Kidney (tissue), 14 donors: ENCODE results near the gene CCDC24. TPM values are rescaled to one million over a fixed set of nuclear protein-coding genes. Genes with fewer than 3 reads are reported as not detected.

Source experiments
- DNase-seq, 5 donors: peaks; one replicate each; pipeline ENCODE4 v3.0.0-alpha.2; 2013 to 2020
- FAIRE-seq: peaks from 2 replicates; lab custom pipeline; 2012; peaks lifted over from hg19 to GRCh38; lab: Jason Lieb, UNC
- H3K27ac ChIP-seq, 2 donors: one replicate each; pipeline ENCODE4 v1.7.0; 2013; ENCODE audit warnings: low read depth in 2 of 2, low read length in 2 of 2, inconsistent platforms in 1 of 2
- H3K27me3 ChIP-seq: one replicate; pipeline ENCODE4 v1.7.1; 2013; ENCODE audit warnings: low read length, inconsistent platforms; ENCODE audit not compliant: control insufficient read depth, insufficient read depth
- H3K36me3 ChIP-seq, 3 donors: one replicate each; pipeline versions ENCODE4 v1.7.0 to v1.7.1; 2013; ENCODE audit warnings: low read length in 3 of 3, control low read depth in 1 of 3, inconsistent platforms in 1 of 3; ENCODE audit not compliant: insufficient read depth in 3 of 3, control insufficient read depth in 2 of 3
- H3K4me1 ChIP-seq, 3 donors: one replicate each; pipeline versions ENCODE4 v1.7.0 to v1.7.1; 2013; ENCODE audit warnings: low read length in 3 of 3, inconsistent platforms in 1 of 3, low read depth in 1 of 3; ENCODE audit not compliant: control insufficient read depth in 2 of 3, insufficient read depth in 2 of 3
- H3K4me3 ChIP-seq, 3 donors: one replicate each; pipeline versions ENCODE4 v1.7.0 to v1.8.1; 2013; ENCODE audit warnings: low read length in 3 of 3, control low read depth in 1 of 3, inconsistent platforms in 1 of 3
- H3K9ac ChIP-seq, 3 donors: one replicate each; pipeline versions ENCODE4 v1.7.0 to v1.7.1; 2013; ENCODE audit warnings: low read length in 3 of 3, control low read depth in 1 of 3, inconsistent platforms in 1 of 3
- H3K9me3 ChIP-seq, 3 donors: one replicate each; pipeline versions ENCODE4 v1.7.0 to v1.7.1; 2013; ENCODE audit warnings: low read length in 3 of 3, control low read depth in 1 of 3, inconsistent platforms in 1 of 3; ENCODE audit not compliant: control insufficient read depth in 2 of 3, insufficient read depth in 1 of 3
- CTCF ChIP-seq: IDR thresholded peaks from 3 replicates; pipeline ENCODE4 v1.5.1; 2012; ENCODE audit warnings: mild to moderate bottlenecking, moderate library complexity, borderline replicate concordance; ENCODE audit not compliant: insufficient read depth; ENCODE audit errors: extremely low read depth
- intact Hi-C: fragments of 100-400 bp; cut with DNase I; formaldehyde crosslinking; loops from one replicate; pipeline ENCODE4 v1.11.1; 2022
- polyA plus RNA-seq: library from polyadenylated mRNA; stranded (reverse); fragments of 350-450 nt; fragmentation: Illumina TruSeq; extraction: RNeasy Lipid Tissue Mini Kit (QIAGEN cat#74804); gene quantifications from one replicate; pipeline ENCODE4 v1.2.3, GENCODE V29; 2014; ENCODE audit warnings: low read depth, low replicate concordance; ENCODE audit not compliant: insufficient read depth
- total RNA-seq: library from RNA; stranded (reverse); fragmentation: NEBNext Ultra II Directional; extraction: Animal tissue kit (Norgen Biotek cat#: 25700); gene quantifications from one replicate; pipeline ENCODE4 v1.2.1, GENCODE V29; 2021
- donor health status: control.
- donor health status: control.
- donor health status: control.
- donor health status: control.
- donor health status: control.
- donor health status: DM: yes; HTN: yes; CAD: no.
- donor health status: Normal renal cell carcinoma (clear cell type).

Gene CCDC24
- total and polyA plus RNA-seq, 2 donors from 2014 or later: 24.3 to 35.6 TPM

GRCh38 chr1:44033041-44033575, 41.7 kb downstream of the CCDC24 start:
- intact Hi-C loops: no loop called here
- H3K9ac ChIP-seq: no peak overlapping the region
- no peak for TF ChIP-seq CTCF
- no peak overlapping the region for H3K27ac ChIP-seq
- DNase-seq (no peak), FAIRE-seq (no peak)
- no peak overlapping the region for H3K4me3 ChIP-seq
- H3K27me3 ChIP-seq: no peaks in the 10 kb centered on the region
- H3K4me1 ChIP-seq: peaks cover 0 to 30% (median 28%) of the 10 kb centered on the region in 3 donors
- no peaks in the 10 kb centered on the region for H3K9me3 ChIP-seq
- no peaks in the 10 kb centered on the region for H3K36me3 ChIP-seq

GRCh38 chr1:44033756-44034155, 42.4 kb downstream of the CCDC24 start:
- DNase-seq: no peak

GRCh38 chr1:44034423-44034822, 43.0 kb downstream of the CCDC24 start:
- Histone ChIP-seq H3K9me3 (no peaks in the 10 kb centered on the region), H3K36me3 (no peaks in the 10 kb centered on the region), H3K9ac (no peak overlapping the region), H3K4me1 (peaks cover 0 to 25% (median 21%) of the 10 kb centered on the region in 3 donors), H3K27me3 (no peaks in the 10 kb centered on the region), H3K4me3 (no peak overlapping the region), H3K27ac (no peak overlapping the region)
- intact Hi-C loops: no loop called here
- FAIRE-seq (no peak), DNase-seq (no peak)
- TF ChIP-seq CTCF: no peak

More at GRCh38 chr1:44033756-44034155, 42.4 kb downstream of the CCDC24 start:
- Histone ChIP-seq H3K27me3 (no peaks in the 10 kb centered on the region), H3K36me3 (no peaks in the 10 kb centered on the region), H3K4me3 (no peak overlapping the region), H3K9me3 (no peaks in the 10 kb centered on the region), H3K27ac (no peak overlapping the region), H3K4me1 (peaks cover 0 to 30% (median 28%) of the 10 kb centered on the region in 3 donors), H3K9ac (no peak overlapping the region)
- TF ChIP-seq CTCF: no peak
- FAIRE-seq: no peak
- intact Hi-C loops: no loop called here
